Mesodermal cell (in vitro differentiated cells): Measurements from ENCODE around the gene GTF2H1.

Source experiments
- H3K27ac ChIP-seq: 2 replicates; pipeline ENCODE4 v1.7.0; 2013; ENCODE audit warnings: mild to moderate bottlenecking, low read depth, low read length, moderate library complexity; ENCODE audit not compliant: severe bottlenecking
- H3K36me3 ChIP-seq: 2 replicates; pipeline ENCODE4 v1.7.1; 2013; ENCODE audit warnings: mild to moderate bottlenecking, low read length, moderate library complexity; ENCODE audit not compliant: control insufficient read depth, insufficient read depth
- H3K4me1 ChIP-seq: one replicate; pipeline ENCODE4 v1.7.1; 2013; ENCODE audit warnings: mild to moderate bottlenecking, low read length; ENCODE audit not compliant: insufficient read depth, control insufficient read depth, poor library complexity, severe bottlenecking
- H3K4me3 ChIP-seq: 2 replicates; pipeline ENCODE4 v1.7.0; 2013; ENCODE audit warnings: low read length, control low read depth, mild to moderate bottlenecking; ENCODE audit not compliant: insufficient read depth, poor library complexity, severe bottlenecking; ENCODE audit errors: extremely low read depth
- H3K9me3 ChIP-seq: 2 replicates; pipeline ENCODE4 v1.7.1; 2013; ENCODE audit warnings: mild to moderate bottlenecking, low read length, moderate library complexity; ENCODE audit not compliant: control insufficient read depth
- WGBS, 2 experiments: methylation state at CpG; one replicate each; pipeline ENCODE4 v1.1.5; 2013; ENCODE audit warnings: missing lambda C conversion rate in 2 of 2; ENCODE audit not compliant: insufficient coverage in 2 of 2; 5-methylcytosine and 5-hydroxymethylcytosine counted together

The GTF2H1 gene

DNA sequence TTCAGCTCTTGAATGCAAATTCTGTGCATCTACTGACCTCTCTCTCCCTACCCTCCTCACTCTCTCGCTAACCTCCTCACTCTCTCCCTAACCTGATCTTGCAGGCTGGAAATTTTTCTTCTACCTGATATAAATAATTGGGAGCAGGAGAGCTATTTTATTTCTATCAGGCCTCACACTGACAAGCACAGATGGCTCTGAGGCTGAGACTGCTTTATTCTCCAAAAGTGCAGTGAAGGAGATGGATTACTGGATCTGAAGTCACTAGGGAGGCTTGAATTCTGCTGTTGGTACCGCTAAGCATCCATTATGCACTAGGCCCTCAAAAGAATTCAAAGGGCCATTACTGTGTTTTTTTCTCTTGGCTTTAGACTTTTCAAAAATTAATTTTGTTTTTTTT is 52.6 kb downstream of the GTF2H1 start:
- 86 to 92% methylated on average over 1 to 2 of the region's 2 CpGs for WGBS, 2 experiments
- H3K36me3 ChIP-seq: no peaks in the 10 kb centered on the region
- no peak overlapping the region for H3K4me3 ChIP-seq
- H3K27ac ChIP-seq: no peak overlapping the region
- no peaks in the 10 kb centered on the region for H3K9me3 ChIP-seq
- no peaks in the 10 kb centered on the region for H3K4me1 ChIP-seq

- Histone ChIP-seq H3K4me1 (no peaks in the 10 kb centered on the region), H3K36me3 (no peaks in the 10 kb centered on the region), H3K9me3 (no peaks in the 10 kb centered on the region), H3K27ac (no peak overlapping the region), H3K4me3 (no peak overlapping the region)
- WGBS, 2 experiments: 100% methylated on average over 1 of the region's 1 CpG
Measured at GRCh38 chr11:18375941-18376340, 53.6 kb downstream of the GTF2H1 start.

- Histone ChIP-seq H3K4me3 (no peak overlapping the region), H3K4me1 (peaks cover 14% of the 10 kb centered on the region), H3K9me3 (no peaks in the 10 kb centered on the region), H3K27ac (no peak overlapping the region), H3K36me3 (no peaks in the 10 kb centered on the region)
- 64 to 67% methylated on average over 2 of the region's 2 CpGs for WGBS, 2 experiments
Measured at GRCh38 chr11:18379201-18379600, 56.8 kb downstream of the GTF2H1 start.

DNA sequence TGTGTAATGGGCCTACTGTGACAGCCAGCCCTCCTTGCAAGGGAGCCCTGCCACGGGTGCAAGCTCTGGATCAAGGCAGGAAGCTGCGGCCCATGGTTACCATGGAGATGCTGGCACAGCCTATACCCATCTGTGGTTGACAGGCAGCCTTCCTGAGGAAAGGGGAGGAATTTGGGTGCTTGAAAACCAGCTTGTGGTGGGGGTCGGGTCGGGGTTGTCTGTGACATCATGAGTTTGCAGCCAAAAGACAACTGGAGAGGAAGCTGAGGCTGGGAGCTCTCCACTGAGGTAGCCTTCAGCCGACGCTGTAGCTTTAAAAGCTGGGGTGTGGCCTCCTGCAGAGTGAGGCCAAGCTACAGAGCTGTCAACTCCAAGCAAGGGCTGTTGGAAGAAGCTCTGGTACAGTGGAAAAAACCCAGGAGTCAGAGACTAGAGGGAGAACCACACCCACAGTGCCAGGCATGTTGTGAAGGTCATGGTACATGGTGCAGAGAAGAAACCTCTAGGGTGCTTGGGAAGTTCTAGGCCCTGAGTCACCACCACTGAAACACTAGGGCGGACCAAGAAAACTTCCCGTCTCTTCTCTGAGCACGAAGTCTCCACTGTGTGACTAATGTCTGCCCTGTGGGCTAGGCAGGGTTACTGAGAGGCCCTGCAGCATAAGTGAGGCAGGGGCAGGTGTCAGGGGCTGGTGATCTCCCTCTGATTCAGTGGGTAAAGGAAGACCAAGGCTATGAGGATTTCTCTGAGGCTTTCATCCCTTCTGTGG is 61.2 kb downstream of the GTF2H1 start:
- Histone ChIP-seq H3K4me3 (no peak overlapping the region), H3K9me3 (no peaks in the 10 kb centered on the region), H3K36me3 (no peaks in the 10 kb centered on the region), H3K27ac (peak overlapping the region; percentile 73), H3K4me1 (peaks cover 19% of the 10 kb centered on the region)
- WGBS, 2 experiments: 53 to 54% methylated on average over 4 to 5 of the region's 9 CpGs

DNA sequence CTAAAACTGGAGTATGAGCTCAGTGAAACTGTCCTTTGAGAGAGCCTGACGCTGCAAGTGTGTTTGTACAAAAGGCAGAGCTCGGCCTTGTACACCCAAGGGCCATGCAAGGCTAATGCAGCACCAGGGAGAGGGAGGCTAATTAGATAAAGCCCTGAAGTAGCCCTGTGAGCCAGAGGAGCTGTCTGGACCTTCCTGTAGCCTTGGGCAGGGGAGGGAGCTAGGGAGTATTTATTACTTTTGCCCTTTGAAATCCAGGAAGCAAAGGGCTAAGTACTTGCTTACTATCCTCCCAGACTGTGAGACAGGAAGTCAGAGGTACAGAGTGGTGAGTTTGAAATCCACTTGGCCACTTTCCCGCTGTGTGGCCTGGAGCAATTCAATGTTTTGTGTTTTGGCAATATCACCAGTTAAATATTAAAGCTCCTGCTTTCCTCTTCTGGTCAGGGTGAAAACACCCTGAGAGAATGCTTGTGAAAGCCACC is 61.8 kb downstream of the GTF2H1 start:
- peaks cover 19% of the 10 kb centered on the region for H3K4me1 ChIP-seq
- H3K9me3 ChIP-seq: no peaks in the 10 kb centered on the region
- no peaks in the 10 kb centered on the region for H3K36me3 ChIP-seq
- peak overlapping the region; percentile 73 for H3K27ac ChIP-seq
- H3K4me3 ChIP-seq: no peak overlapping the region
- 80 to 92% methylated on average over 2 of the region's 3 CpGs for WGBS, 2 experiments

DNA sequence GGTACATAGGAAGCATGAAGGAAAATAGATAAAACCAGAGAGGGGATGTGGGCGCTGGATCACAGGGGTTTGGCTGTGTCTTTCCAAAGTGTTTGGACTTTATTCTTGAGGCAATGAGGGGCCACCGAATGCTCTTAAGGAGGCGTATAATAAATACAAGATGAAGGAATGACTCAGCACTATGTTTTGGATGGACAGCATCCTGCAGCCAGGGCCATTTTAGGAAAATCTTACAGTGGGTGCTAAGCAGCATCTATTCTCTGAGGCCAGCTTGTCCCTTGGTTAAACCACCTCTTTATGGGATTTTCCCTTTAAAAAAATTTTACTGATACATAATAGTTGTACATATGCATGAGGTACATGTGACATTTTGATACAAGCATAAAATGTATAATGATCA is 67.7 kb downstream of the GTF2H1 start:
- no peaks in the 10 kb centered on the region for H3K4me1 ChIP-seq
- WGBS, 2 experiments: 89 to 90% methylated on average over 3 of the region's 3 CpGs
- no peak overlapping the region for H3K27ac ChIP-seq
- H3K36me3 ChIP-seq: no peaks in the 10 kb centered on the region
- no peaks in the 10 kb centered on the region for H3K9me3 ChIP-seq
- no peak overlapping the region for H3K4me3 ChIP-seq

DNA sequence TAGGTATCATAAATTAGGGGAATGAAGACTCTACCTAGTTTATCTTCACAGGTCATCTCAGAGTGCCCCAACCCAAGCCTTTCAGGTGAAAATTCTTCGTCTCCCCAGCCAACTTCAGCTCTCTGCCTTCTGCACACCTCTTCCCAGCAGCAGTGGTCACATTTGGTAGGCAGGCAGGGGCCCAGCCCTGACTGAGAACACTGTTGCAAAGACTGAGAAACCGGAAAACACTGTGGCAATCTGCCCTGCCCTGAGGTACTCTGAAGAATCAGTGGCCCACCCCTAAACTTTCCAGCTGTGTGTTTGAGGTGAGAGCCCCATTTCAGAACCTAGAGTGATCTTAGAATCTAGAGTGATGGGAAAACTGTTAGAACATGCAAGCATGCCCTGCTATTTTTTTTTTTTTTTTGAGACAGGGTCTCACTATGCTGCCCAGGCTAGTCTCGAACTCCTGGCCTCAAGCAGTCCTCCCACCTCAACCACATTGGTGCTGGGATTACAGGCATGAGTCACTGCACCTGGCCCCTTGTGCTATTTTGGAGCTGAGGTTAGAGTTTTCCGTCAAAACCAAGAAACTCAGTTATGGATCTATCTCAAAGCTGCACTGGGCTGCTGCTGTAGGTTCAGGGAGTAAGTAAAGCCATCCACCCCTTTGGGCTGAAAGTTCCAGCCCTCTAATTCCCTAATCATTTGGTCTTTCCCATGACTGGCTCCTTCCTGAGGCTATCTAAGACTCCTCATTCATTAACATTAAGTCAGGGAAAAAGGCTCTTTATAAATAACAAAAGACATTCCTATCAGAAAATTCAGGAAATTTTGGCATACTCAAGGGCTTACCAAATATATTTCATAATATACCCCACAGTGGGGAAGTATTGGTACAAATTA is 70.3 kb downstream of the GTF2H1 start:
- Histone ChIP-seq H3K9me3 (no peaks in the 10 kb centered on the region), H3K27ac (no peak overlapping the region), H3K4me3 (no peak overlapping the region), H3K36me3 (peaks cover 11% of the 10 kb centered on the region), H3K4me1 (no peaks in the 10 kb centered on the region)
- WGBS, 2 experiments: 91 to 100% methylated on average over 2 to 3 of the region's 4 CpGs

DNA sequence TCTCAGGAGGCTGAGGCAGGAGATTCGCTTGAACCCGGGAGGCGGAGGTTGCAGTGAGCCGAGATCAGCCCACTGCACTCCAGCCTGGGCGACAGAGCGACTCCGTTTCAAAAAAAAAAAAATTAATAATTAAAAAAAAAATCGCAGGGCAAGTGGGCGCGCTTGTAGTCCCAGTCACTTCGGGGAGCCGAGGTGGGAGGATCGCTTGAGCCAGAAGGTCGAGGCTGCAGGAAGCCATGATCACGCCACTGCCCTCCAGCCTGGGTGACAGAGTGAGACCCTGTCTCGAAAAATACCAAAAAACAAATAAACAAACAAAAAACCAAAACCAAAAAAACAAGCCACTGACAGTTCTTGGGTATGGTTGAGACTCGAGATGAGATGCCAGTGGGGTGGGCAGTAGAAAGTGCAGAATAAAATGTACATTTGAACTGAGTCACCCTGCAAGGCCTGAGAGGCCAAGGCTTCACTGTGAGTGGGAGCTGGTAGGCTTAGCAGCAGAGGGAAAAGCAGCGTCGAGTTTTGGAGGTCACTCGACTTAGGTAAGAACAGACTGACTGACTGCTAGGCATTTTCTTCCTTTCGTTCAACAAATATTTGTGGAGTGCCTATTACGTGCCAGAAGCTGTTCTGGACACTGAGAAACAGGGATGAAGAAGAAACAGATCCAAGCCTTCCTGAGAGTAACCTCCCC is 71.4 kb downstream of the GTF2H1 start:
- Histone ChIP-seq H3K4me1 (no peaks in the 10 kb centered on the region), H3K27ac (peak overlapping the region; percentile 88), H3K36me3 (peaks cover 22% of the 10 kb centered on the region), H3K9me3 (no peaks in the 10 kb centered on the region), H3K4me3 (peak overlapping the region; percentile 82)
- WGBS, 2 experiments: 81 to 89% methylated on average over 15 to 20 of the region's 22 CpGs

DNA sequence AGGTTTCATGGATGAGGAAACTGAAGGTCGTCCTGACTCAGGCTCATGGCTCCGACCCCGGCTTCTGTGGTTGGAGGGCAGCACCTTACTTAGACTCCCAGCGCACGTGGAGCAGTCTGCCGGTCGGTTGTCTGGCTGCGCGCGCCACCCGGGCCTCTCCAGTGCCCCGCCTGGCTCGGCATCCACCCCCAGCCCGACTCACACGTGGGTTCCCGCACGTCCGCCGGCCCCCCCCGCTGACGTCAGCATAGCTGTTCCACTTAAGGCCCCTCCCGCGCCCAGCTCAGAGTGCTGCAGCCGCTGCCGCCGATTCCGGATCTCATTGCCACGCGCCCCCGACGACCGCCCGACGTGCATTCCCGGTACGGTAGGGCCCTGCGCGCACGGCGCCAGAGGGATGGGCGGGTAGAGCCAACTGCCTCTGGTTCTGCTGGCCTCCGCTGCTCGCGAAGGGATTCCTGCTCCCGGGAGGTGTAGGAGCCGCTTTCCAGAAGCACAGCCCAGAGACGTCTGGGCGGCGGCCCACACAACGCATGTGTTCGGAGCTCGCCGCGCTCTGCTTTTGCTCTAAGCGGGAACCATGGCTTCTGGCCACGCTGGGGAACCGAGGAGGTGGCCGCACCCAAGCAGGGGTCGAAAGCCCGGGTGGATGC is 72.0 kb downstream of the GTF2H1 start, which contains the start of gene LDHA:
TSS of gene LDHA (plus strand) at position 289 of the 653 bp plus-strand sequence. CDS start 2,280 bp downstream, outside the sequence.
- H3K9me3 ChIP-seq: no peaks in the 10 kb centered on the region
- WGBS, 2 experiments: 2 to 3% methylated on average over 44 to 59 of the region's 60 CpGs
- H3K4me1 ChIP-seq: no peaks in the 10 kb centered on the region
- H3K27ac ChIP-seq: peak within 1 kb of the TSS; percentile 88
- H3K36me3 ChIP-seq: peaks cover 28% of the 10 kb centered on the region
- peak within 1 kb of the TSS; percentile 82 for H3K4me3 ChIP-seq
